GM19239 (cell line): ENCODE results near the gene EVC2.

Experiments used
- DNase-seq: peaks from one replicate; pipeline ENCODE4 v3.0.0; 2011; ENCODE audit warnings: low spot score; ENCODE audit not compliant: insufficient read length
- FAIRE-seq: peaks from 2 replicates; lab custom pipeline; 2011; peaks lifted over from hg19 to GRCh38; lab: Jason Lieb, UNC

EVC2 gene

DNA sequence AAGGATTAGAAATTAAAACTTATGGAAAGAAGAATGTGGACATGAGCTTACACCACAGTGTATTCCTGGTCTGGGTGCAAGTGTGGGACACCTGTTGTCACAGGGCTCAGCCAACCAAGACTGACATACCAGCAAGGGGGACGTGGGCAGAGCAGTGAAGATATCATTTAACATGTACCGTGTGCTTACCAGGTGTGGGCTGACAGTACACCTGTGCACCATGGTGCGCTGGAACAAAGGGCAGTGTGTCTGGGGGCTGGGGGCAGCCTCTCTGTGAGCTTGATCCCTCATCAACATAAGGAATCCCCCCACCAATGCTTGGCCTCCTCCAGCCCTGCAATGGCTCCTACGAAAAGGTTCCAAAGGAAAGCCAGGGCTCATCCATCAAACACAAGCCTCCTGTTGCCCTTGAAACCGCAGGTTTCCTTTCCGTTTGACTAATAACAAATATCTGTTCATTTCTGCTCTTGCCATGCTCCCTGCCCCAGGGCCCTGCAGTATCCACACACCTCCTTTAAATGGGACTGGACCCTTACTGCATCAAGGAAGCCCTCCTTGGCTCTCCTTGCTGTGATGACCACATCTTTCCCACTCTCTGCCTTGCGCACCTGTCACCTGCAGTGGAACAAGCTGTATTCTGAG is 16.7 kb downstream of the EVC2 start:
- DNase-seq (no peak), FAIRE-seq (no peak)

DNA sequence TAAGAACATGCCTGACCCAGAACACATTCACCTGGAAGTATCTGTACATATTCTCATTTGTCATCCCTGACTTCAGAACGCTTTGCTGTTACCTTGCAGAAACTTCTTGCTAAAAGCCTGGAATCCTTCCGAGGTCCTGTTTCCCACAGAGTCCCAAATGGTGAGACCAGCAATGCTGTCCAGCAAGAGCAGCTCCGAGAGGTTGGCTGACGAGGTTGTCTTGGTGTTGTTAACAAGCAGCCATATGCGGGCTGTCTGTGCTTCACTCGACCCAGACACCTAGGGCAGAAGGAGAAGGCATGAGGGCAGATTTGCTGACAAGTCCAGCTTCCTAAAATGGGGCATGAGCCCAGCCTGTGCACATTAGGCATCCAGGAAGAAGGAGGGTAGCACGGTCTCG is 19.3 kb downstream of the EVC2 start:
- FAIRE-seq = no peak
- DNase-seq = no peak

DNA sequence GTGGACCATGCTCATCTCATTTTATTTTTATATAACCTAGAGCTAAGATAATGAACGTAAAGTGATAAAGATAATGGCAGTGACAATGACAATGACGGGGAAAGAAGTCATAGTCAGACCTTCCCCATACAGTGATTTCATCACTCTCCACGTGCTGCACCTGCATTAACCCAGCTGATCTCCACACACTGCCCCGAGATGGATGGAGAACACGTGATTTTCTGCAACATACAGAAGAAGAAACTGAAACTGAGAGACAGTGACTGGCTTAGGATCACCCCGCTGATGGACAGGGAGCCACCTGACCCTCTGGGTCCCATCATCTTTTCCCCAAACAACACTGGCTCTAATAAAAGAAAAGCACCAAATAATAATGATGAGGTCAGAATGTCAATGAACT is 22.0 kb downstream of the EVC2 start:
- FAIRE-seq (no peak), DNase-seq (no peak)

- FAIRE-seq = no peak
- DNase-seq = no peak
Observed at GRCh38 chr4:5685296-5685695, 23.1 kb downstream of the EVC2 start.

GRCh38 chr4:5683566-5683965 is 24.8 kb downstream of the EVC2 start:
- DNase-seq = no peak

GRCh38 chr4:5678977-5679376 is 29.4 kb downstream of the EVC2 start:
- FAIRE-seq (no peak), DNase-seq (no peak)

More at GRCh38 chr4:5683566-5683965, 24.8 kb downstream of the EVC2 start:
- FAIRE-seq = no peak

- no peak for FAIRE-seq
- no peak for DNase-seq
Observed at GRCh38 chr4:5676763-5677162, 31.6 kb downstream of the EVC2 start.

GRCh38 chr4:5666741-5667140 is 41.6 kb downstream of the EVC2 start:
- DNase-seq (no peak), FAIRE-seq (no peak)

DNA sequence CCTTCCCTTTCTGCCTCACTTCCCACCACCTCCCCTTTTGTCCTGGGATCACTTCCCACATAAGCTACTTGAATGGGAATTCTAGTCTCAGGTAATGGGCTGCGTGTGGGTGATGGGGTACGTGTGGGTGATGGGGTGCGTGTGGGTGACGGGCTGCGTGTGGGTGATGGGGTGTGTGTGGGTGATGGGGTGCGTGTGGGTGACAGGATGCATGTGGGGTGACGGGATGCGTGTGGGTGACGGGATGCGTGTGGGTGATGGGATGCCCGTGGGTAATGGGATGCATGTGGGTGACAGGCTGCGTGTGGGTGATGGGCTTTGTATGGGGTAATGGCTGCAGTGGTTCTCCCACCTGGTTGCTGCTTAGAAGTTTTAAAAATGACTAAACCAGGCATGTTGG is 43.6 kb downstream of the EVC2 start:
- DNase-seq = no peak
- no peak for FAIRE-seq

DNA sequence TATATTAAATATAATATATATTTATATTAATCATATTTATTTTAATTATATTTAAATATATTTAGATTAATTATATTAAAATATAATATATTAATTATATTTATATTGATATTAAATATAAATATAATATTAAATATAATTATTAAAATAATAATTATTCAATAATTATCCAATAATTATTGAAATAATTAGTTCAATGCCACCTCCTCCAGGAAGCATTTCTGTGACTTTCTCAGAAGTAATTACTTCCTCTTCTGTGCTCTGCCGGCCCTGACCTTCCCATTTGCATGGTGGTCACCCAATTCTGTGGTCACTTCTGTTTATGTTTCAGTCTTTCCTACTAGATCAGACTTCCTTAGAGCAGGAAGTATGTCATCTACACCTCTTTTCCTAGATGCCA is 45.8 kb downstream of the EVC2 start:
- FAIRE-seq = no peak
- no peak for DNase-seq

GRCh38 chr4:5661237-5661636 is 47.1 kb downstream of the EVC2 start:
- DNase-seq = no peak
- no peak for FAIRE-seq

- no peak for FAIRE-seq
- no peak for DNase-seq
Observed at GRCh38 chr4:5660185-5660584, 48.2 kb downstream of the EVC2 start.

GRCh38 chr4:5658974-5659373 is 49.4 kb downstream of the EVC2 start:
- DNase-seq = no peak
- no peak for FAIRE-seq

DNA sequence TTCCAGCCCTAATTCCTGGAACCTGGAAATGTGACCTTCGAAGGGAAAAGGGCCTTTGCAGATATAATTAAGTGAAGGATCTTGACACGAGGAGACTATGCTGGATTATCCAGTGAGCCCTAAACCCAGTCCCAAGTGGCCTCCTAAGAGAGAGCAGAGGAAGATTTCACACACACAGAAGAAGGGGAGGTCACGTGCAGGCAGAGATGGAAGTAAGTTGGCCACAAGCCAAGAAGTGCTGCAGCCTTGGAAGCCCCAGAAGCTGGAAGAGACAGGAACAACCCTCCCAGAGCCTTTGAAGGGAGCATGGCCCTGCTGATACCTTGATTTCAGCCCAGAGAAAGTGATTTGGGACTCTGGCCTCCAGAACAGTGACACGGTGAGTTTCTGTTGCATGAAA is 51.9 kb downstream of the EVC2 start:
- no peak for FAIRE-seq
- no peak for DNase-seq

GRCh38 chr4:5654791-5655190 is 53.6 kb downstream of the EVC2 start:
- FAIRE-seq (no peak), DNase-seq (no peak)

GRCh38 chr4:5651089-5651488 is 57.3 kb downstream of the EVC2 start:
- no peak for FAIRE-seq
- no peak for DNase-seq

DNA sequence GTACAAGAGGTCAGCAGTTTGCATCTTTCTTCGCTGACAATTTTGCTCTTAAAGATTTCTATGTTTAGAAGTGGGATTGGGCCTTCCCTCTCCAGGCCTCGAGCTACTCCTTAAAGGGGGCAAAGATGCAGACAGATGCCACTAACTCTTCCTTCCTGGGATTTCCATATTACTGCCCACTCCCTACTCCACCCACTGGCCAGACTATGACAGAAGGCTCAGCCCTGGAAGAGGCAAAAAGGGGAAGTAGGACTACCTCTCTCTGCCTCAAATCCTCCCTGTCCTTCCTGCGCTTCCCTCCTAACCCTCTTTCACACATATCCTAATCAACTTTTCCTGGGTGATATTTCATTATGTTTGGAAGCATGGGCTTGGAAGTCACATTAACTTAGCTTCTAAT is 58.3 kb downstream of the EVC2 start:
- DNase-seq (no peak), FAIRE-seq (no peak)

- DNase-seq (no peak), FAIRE-seq (no peak)
Observed at GRCh38 chr4:5647351-5647750, 61.0 kb downstream of the EVC2 start.

DNA sequence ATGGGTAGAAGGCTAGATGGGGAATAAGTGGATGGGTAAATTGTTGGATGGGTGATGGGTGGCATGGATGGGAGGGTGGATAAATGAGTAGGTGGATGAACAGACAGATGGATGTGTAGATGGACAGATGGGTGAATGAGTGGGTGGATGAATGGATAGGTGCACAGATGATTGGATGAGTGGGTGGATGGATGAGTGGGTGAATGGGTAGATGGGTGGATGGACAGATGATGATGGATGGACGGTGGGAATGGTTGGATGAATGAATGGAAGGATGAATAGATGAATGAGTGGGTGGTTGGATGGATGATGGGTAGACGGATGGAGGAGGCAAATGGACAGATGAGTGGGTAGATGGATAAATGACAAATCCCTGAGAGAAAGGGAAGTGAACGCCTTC is 68.3 kb downstream of the EVC2 start:
- FAIRE-seq = no peak
- no peak for DNase-seq

DNA sequence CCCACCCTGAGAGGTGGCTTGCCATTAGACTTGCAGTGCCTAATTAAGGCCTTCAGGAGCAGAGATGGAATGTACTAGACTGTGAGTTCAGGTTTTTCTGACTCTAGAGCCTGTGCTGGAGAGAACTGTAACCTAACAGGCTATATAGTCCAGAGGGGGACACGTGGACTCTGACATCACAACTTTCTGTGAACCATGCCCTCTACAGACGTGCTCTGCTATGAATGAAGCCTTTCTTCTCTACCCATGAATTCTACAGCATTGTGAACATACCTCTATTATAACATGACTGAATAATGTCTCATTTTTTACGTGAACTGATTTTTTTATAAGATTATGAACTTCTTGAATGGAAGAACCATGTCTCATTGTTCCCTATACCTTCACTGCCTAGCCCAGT is 68.8 kb downstream of the EVC2 start:
- FAIRE-seq (no peak), DNase-seq (no peak)

- DNase-seq (no peak), FAIRE-seq (no peak)
Observed at GRCh38 chr4:5638976-5639375, 69.4 kb downstream of the EVC2 start.

DNA sequence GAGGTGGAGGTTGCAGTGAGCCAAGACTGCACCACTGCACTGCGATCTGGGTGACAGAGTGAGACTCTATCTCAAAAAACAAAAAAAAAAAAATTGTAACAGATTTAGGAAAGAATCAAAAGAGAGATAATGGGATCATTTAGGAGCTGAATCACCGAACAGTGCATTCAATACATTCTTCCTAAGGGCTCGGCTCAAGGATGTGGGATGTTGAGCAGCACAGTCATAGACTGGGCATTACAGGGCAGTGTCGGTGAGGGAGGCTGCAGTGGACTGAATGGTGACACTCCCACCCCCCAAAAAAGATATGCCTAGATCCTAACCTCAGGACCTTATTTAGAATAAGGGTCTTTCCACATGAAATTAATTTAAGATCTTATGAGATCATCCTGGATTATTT is 70.0 kb downstream of the EVC2 start:
- FAIRE-seq (no peak), DNase-seq (no peak)
